CD4-positive, alpha-beta T cell treated with Interleukin-6 for 4 hours (primary cell): ENCODE results near the gene WSCD2.
A peak's percentile ranks its signal among the peaks of the same experiment; 100 is the strongest.

Experiments used
- DNase-seq: peaks from one replicate; pipeline ENCODE4 v3.0.0-alpha.2; 2020; ENCODE audit warnings: mixed read lengths

Gene WSCD2

DNA sequence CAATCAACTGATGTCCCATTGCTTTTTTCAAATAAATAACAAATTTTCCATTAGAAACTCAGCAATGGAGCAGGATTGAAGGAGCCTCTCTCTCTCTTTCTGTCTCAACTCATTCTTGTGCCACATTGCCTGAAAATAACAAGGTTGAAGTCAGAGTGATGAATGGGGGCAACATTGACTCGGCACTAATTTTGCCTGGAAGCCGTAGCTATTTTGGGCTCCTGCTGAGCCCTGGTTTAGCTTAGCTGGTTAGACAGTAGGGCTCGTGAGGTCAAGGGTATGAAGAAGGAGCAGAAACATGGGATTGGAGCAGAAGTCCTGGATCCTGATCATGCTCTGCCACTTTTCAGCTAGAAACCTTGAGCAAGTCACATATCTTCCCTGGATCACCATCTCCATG, 38.9 kb downstream of the WSCD2 start:
- no peak for DNase-seq

GRCh38 chr12:108169708-108170107, 40.6 kb downstream of the WSCD2 start:
- DNase-seq: no peak

GRCh38 chr12:108170164-108170563, 41.1 kb downstream of the WSCD2 start:
- no peak for DNase-seq

DNA sequence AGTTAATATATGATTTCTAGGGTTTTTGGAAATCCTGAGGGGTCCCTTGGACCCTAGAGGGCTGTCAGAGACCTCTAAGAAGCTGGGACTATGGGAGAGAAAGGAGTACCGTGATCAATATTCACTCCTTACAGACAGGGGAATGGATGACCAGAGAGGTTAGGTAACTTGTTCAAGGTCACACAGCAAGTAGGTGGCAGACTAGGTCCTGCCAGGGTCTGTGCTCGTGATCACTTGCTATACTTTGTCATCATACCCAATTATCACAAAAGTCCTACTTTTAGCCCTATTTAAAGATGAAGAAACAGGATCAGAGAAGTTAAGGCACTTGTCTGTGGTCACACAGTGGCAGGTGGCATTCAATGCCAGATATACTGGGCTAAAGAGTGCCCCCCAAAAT, 42.9 kb downstream of the WSCD2 start:
- DNase-seq: no peak

- DNase-seq: no peak
Observed at GRCh38 chr12:108173160-108173559, 44.1 kb downstream of the WSCD2 start.

- no peak for DNase-seq
Observed at GRCh38 chr12:108173892-108174291, 44.8 kb downstream of the WSCD2 start.

DNA sequence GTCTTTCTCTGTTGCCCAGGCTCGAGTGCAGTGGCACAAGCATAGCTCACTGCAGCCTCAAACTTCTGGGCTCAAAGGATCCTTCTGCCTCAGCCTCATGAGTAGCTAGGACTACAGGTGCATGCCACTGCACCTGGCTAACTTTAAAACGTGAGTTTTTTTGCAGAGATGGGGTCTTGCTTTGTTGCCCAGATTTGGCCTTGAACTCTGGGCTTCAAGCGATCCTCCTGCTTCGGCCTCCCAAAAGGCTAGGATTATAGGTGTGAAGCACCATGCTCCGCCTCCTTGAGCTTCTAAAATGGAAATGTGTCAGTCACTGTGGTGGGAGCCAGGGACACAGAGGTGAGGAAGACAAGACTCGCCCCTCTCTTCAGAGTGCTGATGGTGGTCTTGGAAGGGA, 45.6 kb downstream of the WSCD2 start:
- no peak for DNase-seq

GRCh38 chr12:108175310-108175709, 46.2 kb downstream of the WSCD2 start:
- no peak for DNase-seq

- no peak for DNase-seq
Observed at GRCh38 chr12:108176292-108176691, 47.2 kb downstream of the WSCD2 start.

- DNase-seq: no peak
Observed at GRCh38 chr12:108177131-108177530, 48.0 kb downstream of the WSCD2 start.

GRCh38 chr12:108179305-108179704, 50.2 kb downstream of the WSCD2 start:
- DNase-seq: no peak

DNA sequence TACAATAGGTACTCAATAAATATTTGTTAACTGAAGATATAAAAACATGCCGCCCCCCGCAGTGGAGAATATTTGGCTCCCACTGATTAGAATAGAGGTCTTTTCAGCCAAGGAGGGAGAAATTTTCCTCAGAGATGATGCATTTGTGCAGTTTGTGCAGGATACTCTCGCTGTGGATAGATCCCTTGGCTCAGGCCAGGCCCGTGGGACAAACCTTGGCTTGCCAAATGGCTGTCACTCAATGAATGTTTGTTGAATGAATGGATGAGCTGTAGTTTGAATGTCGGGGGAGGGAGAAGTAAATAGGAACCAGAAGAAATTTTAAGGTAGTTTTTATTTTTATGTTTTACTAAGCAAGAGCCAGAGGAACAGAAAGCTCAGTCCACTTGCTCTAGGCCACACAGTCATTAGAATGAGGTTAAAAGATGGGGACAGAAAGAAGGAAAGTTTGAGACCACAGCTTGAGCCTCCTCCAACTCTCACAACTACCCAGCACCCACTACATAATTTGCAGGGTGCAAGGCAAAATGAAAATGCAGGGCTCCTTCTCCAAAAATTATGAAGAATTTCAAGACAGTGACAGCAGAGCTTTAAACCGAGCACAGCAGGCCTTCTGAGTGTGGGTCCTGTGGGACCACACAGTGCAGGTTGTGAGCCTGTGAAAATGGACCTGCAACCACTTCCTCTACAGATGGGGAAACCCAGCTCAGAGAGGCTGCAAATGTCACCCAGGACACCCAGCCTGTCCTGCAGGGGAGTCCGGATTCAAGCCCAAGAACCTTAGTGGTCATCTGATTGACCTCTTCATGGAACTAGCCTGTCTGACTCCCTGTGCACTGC, 51.4 kb downstream of the WSCD2 start:
- no peak for DNase-seq

GRCh38 chr12:108181095-108181454, 52.0 kb downstream of the WSCD2 start:
- DNase-seq: no peak

DNA sequence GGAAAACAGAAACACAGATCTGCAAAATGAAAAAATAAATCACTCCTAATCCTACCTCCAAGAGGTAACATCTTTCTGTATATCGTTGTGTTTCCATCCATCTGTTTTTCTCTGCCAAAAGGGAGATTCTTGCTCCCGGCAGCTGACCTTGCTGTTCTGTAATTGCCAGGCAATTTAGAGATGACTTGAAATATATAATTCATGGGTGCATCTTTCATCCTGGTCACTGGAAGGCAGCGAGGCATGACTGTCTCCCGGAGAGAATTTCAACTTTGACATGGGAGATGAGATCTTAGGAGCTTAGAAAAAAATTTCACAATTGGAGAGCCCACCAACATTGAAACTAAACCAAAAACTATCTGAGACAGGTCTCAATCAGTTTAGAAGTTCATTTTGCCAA, 53.0 kb downstream of the WSCD2 start:
- no peak for DNase-seq

DNA sequence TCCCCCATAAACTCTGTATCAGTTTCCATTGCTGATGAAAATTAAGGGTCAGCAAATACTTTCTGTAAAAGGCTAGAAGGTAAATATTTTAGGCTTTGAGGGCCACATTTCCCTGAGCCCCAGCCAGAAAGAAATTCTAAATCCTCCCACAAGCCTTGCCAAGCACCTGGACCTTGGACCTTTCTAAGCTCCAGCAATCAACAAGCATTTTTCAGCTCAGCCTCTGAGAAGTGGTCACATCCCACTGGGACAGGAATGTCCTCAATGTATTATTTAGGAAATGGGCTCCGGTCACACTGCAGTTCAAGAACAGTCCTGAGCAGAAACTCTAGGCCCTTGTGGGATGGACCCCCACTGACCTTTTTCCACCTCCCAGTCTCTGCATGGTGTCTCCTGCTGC, 55.9 kb downstream of the WSCD2 start:
- no peak for DNase-seq

DNA sequence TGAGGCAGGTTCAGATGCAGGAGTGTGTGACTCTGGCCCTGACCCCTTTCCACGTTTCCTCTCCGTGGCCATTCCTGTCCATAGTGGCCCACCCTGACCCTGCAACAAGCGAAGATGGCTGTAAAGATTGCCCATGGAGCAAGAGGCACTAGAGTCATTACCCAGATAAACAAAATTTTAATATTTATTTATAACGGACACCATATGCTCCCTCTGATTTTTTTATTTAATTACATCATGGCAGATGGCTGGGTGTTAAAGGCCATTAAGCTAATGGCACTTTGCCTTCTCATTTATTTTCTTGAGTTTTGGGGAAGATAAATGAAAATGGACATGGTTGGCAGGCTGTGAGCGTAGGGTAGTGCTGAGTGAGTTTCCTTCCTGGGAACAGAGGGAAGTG, 58.7 kb downstream of the WSCD2 start:
- DNase-seq: no peak

- no peak for DNase-seq
Observed at GRCh38 chr12:108190529-108190928, 61.4 kb downstream of the WSCD2 start.

DNA sequence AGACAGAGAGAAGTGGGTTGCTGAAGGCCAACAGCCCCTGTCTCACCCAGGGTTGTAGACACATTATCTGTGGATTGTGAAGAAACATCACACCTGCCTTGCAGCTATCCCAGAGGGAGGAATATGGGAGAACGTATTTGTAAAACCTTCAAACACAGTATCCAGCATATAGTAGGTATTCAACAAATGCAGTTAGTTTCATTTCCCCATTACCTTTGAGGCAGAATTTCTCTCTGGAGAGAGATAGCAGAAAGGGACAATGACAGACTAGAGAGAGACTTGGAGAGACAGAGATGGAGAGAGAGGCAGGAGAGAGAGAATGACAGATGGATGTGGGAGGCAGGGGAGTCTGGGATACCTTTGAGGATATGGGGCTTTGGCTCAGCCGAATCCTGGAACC, 62.0 kb downstream of the WSCD2 start:
- DNase-seq: no peak

GRCh38 chr12:108191938-108192337, 62.9 kb downstream of the WSCD2 start:
- DNase-seq: no peak

DNA sequence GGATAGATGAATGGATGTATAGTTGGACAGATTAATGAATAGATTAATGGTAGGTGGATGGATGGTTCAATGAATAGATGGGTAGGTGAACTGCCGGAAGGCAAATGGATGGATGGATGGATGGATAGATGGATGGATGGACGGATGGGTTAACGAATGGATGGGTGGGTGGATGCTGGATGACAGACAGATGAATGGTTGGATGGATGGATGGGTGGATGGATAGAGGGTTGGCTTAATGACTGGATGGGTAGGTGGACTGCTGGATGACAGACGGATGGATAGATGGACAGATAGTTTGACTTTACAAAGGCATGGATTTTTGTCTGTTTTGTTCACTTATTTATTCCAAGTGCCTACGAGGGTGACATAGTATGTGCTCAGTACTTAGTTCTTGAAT, 64.4 kb downstream of the WSCD2 start:
- DNase-seq: no peak

DNA sequence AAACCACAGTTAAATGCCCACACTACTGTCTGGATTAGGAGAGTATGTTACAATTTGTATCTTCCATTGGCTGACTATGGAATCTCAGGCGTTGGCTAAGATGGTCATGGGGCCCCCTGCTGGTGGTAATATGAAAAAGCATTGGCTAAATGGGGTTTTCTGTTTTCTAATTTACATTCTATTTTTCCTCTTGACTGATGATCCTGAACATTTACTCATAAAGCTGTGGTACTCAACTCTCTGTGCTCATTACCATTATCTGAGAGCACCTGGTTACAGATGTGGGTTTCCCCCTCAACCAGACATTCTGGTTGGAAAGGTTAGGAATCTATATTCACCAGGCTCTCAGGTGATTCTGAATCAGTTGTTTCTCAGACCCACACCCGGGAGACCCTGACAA, 64.8 kb downstream of the WSCD2 start:
- DNase-seq: peak; percentile 10

- DNase-seq: no peak
Observed at GRCh38 chr12:108194585-108194984, 65.5 kb downstream of the WSCD2 start.

- no peak for DNase-seq
Observed at GRCh38 chr12:108196319-108196718, 67.2 kb downstream of the WSCD2 start.

DNA sequence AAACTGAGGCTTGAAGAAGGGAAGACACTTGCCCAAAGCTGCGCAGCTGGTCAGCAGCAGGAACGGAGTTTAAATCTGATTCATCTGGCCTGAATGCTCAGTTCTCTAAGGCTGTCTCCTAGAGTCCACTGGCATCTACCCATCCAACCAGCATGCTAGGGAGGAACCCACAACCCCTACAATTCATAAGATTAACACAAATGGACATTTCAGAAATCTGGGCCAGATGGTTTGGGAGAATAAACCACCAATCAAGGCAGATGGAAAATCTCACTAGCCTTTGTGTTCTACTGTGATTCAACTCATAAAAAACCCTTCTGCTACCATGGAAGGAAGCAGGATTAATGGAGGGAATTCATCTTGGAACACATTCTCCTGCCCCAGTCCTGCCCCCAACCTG, 67.8 kb downstream of the WSCD2 start:
- no peak for DNase-seq

- DNase-seq: no peak
Observed at GRCh38 chr12:108198043-108198442, 69.0 kb downstream of the WSCD2 start.
